Iris pigment epithelial cell (primary cell): ENCODE data around the gene PANX2.

ENCODE experiments used
- DNase-seq: peaks from one replicate; pipeline ENCODE4 v3.0.0-alpha.2; 2011; ENCODE audit warnings: low read depth

PANX2 gene

GRCh38 chr22:50215297-50216054, 44.9 kb downstream of the PANX2 start:
- no peak for DNase-seq

GRCh38 chr22:50216055-50216683, 45.6 kb downstream of the PANX2 start:
- no peak for DNase-seq

GRCh38 chr22:50216684-50217520, 46.4 kb downstream of the PANX2 start:
- DNase-seq, result no peak

- no peak for DNase-seq
Observed at GRCh38 chr22:50217543-50218152, 47.1 kb downstream of the PANX2 start.

GRCh38 chr22:50218153-50218995, 47.8 kb downstream of the PANX2 start:
- no peak for DNase-seq

GRCh38 chr22:50218996-50219727, 48.6 kb downstream of the PANX2 start:
- peak; percentile 80 for DNase-seq

- DNase-seq, result no peak
Observed at GRCh38 chr22:50219800-50220602, 49.5 kb downstream of the PANX2 start.

GRCh38 chr22:50220603-50221409, 50.3 kb downstream of the PANX2 start:
- DNase-seq, result no peak

GRCh38 chr22:50221410-50222300, 51.1 kb downstream of the PANX2 start:
- DNase-seq, result no peak

- DNase-seq, result no peak
Observed at GRCh38 chr22:50222508-50222907, 52.0 kb downstream of the PANX2 start.

- DNase-seq, result no peak
Observed at GRCh38 chr22:50224071-50224470, 53.5 kb downstream of the PANX2 start.

- no peak for DNase-seq
Observed at GRCh38 chr22:50225200-50225969, 54.9 kb downstream of the PANX2 start.

- no peak for DNase-seq
Observed at GRCh38 chr22:50226063-50226874, 55.7 kb downstream of the PANX2 start.

GRCh38 chr22:50226875-50227165, 56.3 kb downstream of the PANX2 start:
- no peak for DNase-seq

- DNase-seq, result no peak
Observed at GRCh38 chr22:50227579-50228215, 57.2 kb downstream of the PANX2 start.

- DNase-seq, result no peak
Observed at GRCh38 chr22:50228366-50228765, 57.8 kb downstream of the PANX2 start.
